DND-41 (cell line): ENCODE measurements around the gene RAD51B.

Experiments
- CTCF ChIP-seq: IDR thresholded peaks from 2 replicates; pipeline ENCODE4 v1.5.1; 2012; ENCODE audit warnings: borderline replicate concordance, low read length, moderate library complexity, mild to moderate bottlenecking; ENCODE audit not compliant: poor library complexity, severe bottlenecking; ENCODE audit errors: extremely low read depth
- EZH2 ChIP-seq: IDR thresholded peaks from 3 replicates; pipeline ENCODE4 v1.6.1; 2012; ENCODE audit warnings: borderline replicate concordance, low read depth, mild to moderate bottlenecking, moderate library complexity, low read length, inconsistent platforms; ENCODE audit not compliant: severe bottlenecking

- TF ChIP-seq CTCF (no peak), EZH2 (no peak)
Measured at GRCh38 chr14:68018598-68018997, 199.0 kb downstream of the RAD51B start.
